ENCODE measurements around the gene SKA2.
"Not testable (repeated sequence)": the region's sequence is repeated elsewhere in the genome, so short reads cannot be mapped to it uniquely, and the experiment has no call there.

The SKA2 gene

DNA sequence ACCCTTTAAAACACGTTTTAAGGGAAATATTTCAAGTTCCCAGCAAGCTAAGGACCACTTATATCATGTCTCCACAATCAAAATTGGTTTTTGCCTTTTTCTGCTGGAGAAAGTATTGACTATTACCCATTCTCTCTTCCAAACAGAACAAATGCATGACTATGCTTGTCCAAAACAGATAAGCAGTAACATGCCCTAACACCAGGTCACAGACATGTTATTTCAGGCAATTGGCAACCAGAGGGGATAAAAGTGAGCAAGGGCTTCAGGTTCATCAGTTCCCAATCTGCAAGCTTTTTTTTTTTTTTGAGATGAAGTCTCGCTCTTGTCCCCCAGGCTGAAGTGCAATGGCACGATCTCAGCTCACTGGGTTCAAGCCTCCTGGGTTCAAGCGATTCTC lies 15.0 kb downstream of the SKA2 start:
- H3K9me3 ChIP-seq = no peaks in the 10 kb centered on the region
- intact Hi-C loops (cut with DNase I; ENCODE audit: low total_unique reads) = no loop called here
- no peak for DNase-seq
- no peak overlapping the region for H3K27ac ChIP-seq
- H3K4me1 ChIP-seq = no peaks in the 10 kb centered on the region
- H3K4me3 ChIP-seq = no peak overlapping the region
- TF ChIP-seq CTCF (IDR thresholded peaks at IDR 0.05) = no peak
- no peaks in the 10 kb centered on the region for H3K27me3 ChIP-seq
- H3K36me3 ChIP-seq = no peaks in the 10 kb centered on the region

- H3K27ac ChIP-seq; H3K36me3 ChIP-seq; H3K9me3 ChIP-seq; intact Hi-C loops (cut with DNase I; ENCODE audit: low total_unique reads); H3K4me3 ChIP-seq; H3K4me1 ChIP-seq; DNase-seq; H3K27me3 ChIP-seq: not testable (repeated sequence)
Measured at GRCh38 chr17:59138339-59138738, 16.6 kb downstream of the SKA2 start.

DNA sequence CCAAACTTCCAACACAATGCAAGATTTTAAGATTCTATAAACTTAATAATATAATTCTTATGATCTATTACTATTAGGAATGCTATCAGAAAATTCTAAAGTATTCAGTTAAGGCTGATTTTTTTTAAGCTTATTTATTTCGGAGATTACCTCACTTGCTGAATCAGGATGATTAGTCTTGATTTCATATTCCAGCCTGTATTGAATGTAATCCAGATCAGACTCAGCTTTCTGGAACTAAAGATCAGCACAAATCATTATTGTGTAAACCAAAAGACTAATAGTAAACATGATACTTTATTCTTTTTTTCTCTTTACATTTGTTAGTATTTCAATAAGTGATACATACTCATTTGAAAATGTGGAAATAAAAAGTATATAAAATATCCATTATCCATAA lies 23.9 kb downstream of the SKA2 start:
- Histone ChIP-seq H3K4me1 (no peaks in the 10 kb centered on the region), H3K9me3 (no peaks in the 10 kb centered on the region), H3K36me3 (peaks cover 0 to 13% (median 0%) of the 10 kb centered on the region in 3 donors), H3K27me3 (no peaks in the 10 kb centered on the region), H3K27ac (no peak overlapping the region), H3K4me3 (no peak overlapping the region)
- TF ChIP-seq CTCF (IDR thresholded peaks at IDR 0.05) = no peak
- DNase-seq = no peak
- intact Hi-C loops (cut with DNase I; ENCODE audit: low total_unique reads) = no loop called here

- no peak overlapping the region for H3K27ac ChIP-seq
- intact Hi-C loops (cut with DNase I; ENCODE audit: low total_unique reads) = no loop called here
- H3K9me3 ChIP-seq = no peaks in the 10 kb centered on the region
- H3K36me3 ChIP-seq = peaks cover 0 to 13% (median 0%) of the 10 kb centered on the region in 3 donors
- no peak for DNase-seq
- no peak overlapping the region for H3K4me3 ChIP-seq
- no peaks in the 10 kb centered on the region for H3K27me3 ChIP-seq
- no peaks in the 10 kb centered on the region for H3K4me1 ChIP-seq
- TF ChIP-seq CTCF (IDR thresholded peaks at IDR 0.05) = no peak
Measured at GRCh38 chr17:59129814-59130213, 25.2 kb downstream of the SKA2 start.

GRCh38 chr17:59126809-59127417 lies 28.1 kb downstream of the SKA2 start:
- H3K9me3 ChIP-seq = no peaks in the 10 kb centered on the region
- no peak overlapping the region for H3K27ac ChIP-seq
- H3K36me3 ChIP-seq = peaks cover 0 to 13% (median 0%) of the 10 kb centered on the region in 3 donors
- no peak overlapping the region for H3K4me3 ChIP-seq
- no peaks in the 10 kb centered on the region for H3K27me3 ChIP-seq
- intact Hi-C loops (cut with DNase I; ENCODE audit: low total_unique reads) = no loop called here
- TF ChIP-seq CTCF (IDR thresholded peaks at IDR 0.05) = no peak
- DNase-seq = no peak
- no peaks in the 10 kb centered on the region for H3K4me1 ChIP-seq

- no peaks in the 10 kb centered on the region for H3K9me3 ChIP-seq
- H3K4me3 ChIP-seq = no peak overlapping the region
- TF ChIP-seq CTCF (IDR thresholded peaks at IDR 0.05) = no peak
- intact Hi-C loops (cut with DNase I; ENCODE audit: low total_unique reads) = no loop called here
- no peak overlapping the region for H3K27ac ChIP-seq
- H3K27me3 ChIP-seq = no peaks in the 10 kb centered on the region
- H3K4me1 ChIP-seq = no peaks in the 10 kb centered on the region
- DNase-seq = no peak
- peaks cover 0 to 13% (median 11%) of the 10 kb centered on the region in 3 donors for H3K36me3 ChIP-seq
Measured at GRCh38 chr17:59124665-59125064, 30.3 kb downstream of the SKA2 start.

All from tibial artery (tissue), 4 donors.